OCI-LY7 (cell line): Measurements from ENCODE around the gene MAML1. TPM values are rescaled to one million over a fixed set of nuclear protein-coding genes. Genes with fewer than 3 reads are reported as not detected.
A peak's percentile ranks its signal among the peaks of the same experiment; 100 is the strongest.

Experiments
- BruUV-seq: library from RNA; stranded (reverse); fragments of 400-500 nt; replicated peaks from 2 replicates; lab custom pipeline; 2021; lab: Mats Ljungman, UMichigan
- CTCF ChIA-PET: fragments of 300-600 bp; sonication (Branson Sonifier 250); formaldehyde crosslinking; loops from one replicate; lab custom pipeline; 2022; ENCODE audit warnings: antibody characterized with exemption; ENCODE audit not compliant: unreplicated experiment; lab: Charles Lee
- POLR2A ChIA-PET: fragments of 300-600 bp; sonication (Branson Sonifier 250); formaldehyde crosslinking; loops from one replicate; lab custom pipeline; 2022; ENCODE audit warnings: antibody characterized with exemption; lab: Charles Lee
- DNase-seq: peaks from one replicate; pipeline ENCODE4 v3.0.0-alpha.2; 2015; ENCODE audit warnings: low spot score
- H2AFZ ChIP-seq: fragments of 200-600 bp; sonication (generic), shearing (Covaris generic); 2 replicates; pipeline ENCODE4 v1.6.1; 2014; ENCODE audit warnings: mild to moderate bottlenecking, antibody characterized with exemption, low read length, moderate library complexity
- H3K27ac ChIP-seq: fragments of 200-600 bp; sonication (generic); 2 replicates; pipeline ENCODE4 v1.5.1; 2014; ENCODE audit warnings: mixed run types, low read depth, mild to moderate bottlenecking, moderate library complexity, low read length, inconsistent platforms; ENCODE audit not compliant: poor library complexity, severe bottlenecking
- H3K36me3 ChIP-seq: fragments of 200-600 bp; sonication (generic); 2 replicates; pipeline ENCODE4 v1.6.1; 2014; ENCODE audit warnings: mild to moderate bottlenecking, antibody characterized with exemption, low read length, moderate library complexity, mixed read lengths; ENCODE audit not compliant: insufficient read depth
- H3K4me1 ChIP-seq: fragments of 200-600 bp; sonication (generic); 2 replicates; pipeline ENCODE4 v1.5.1; 2014; ENCODE audit warnings: mild to moderate bottlenecking, low read length; ENCODE audit not compliant: insufficient read depth, poor library complexity, severe bottlenecking
- H3K4me2 ChIP-seq: fragments of 200-600 bp; sonication (generic); 2 replicates; pipeline ENCODE4 v1.6.1; 2014; ENCODE audit warnings: mild to moderate bottlenecking, low read length
- H3K4me3 ChIP-seq: fragments of 200-600 bp; sonication (generic); 2 replicates; pipeline ENCODE4 v1.5.1; 2014; ENCODE audit warnings: mild to moderate bottlenecking, low read depth, low read length; ENCODE audit not compliant: poor library complexity, severe bottlenecking
- H3K79me2 ChIP-seq: fragments of 200-600 bp; sonication (generic); 2 replicates; pipeline ENCODE4 v1.6.1; 2016; ENCODE audit warnings: low read depth, mild to moderate bottlenecking, low read length, moderate library complexity, mixed read lengths; ENCODE audit not compliant: insufficient read depth
- H3K9me2 ChIP-seq: fragments of 200-600 bp; sonication (generic); 2 replicates; pipeline ENCODE4 v1.6.1; 2016; ENCODE audit warnings: mild to moderate bottlenecking, low read length, mixed read lengths; ENCODE audit not compliant: insufficient read depth
- H3K9me3 ChIP-seq: fragments of 200-600 bp; sonication (generic); 2 replicates; pipeline ENCODE4 v1.6.1; 2014; ENCODE audit warnings: mild to moderate bottlenecking, mixed run types, low read length, mixed read lengths
- H4K20me1 ChIP-seq: fragments of 200-600 bp; sonication (generic); 2 replicates; pipeline ENCODE4 v1.6.1; 2014; ENCODE audit warnings: mild to moderate bottlenecking, antibody characterized with exemption, low read length, moderate library complexity, mixed read lengths; ENCODE audit not compliant: insufficient read depth
- CTCF ChIP-seq: fragments of 200-600 bp; sonication (generic); conservative IDR thresholded peaks from 2 replicates; pipeline ENCODE4 v1.5.1; 2014; ENCODE audit warnings: mild to moderate bottlenecking, antibody characterized with exemption, low read length, moderate library complexity, mixed read lengths
- EZH2phosphoT487 ChIP-seq: fragments of 200-600 bp; sonication (generic); IDR thresholded peaks from 2 replicates; pipeline ENCODE4 v1.6.1; 2018; ENCODE audit warnings: low read depth, borderline replicate concordance, mild to moderate bottlenecking, mixed run types, antibody characterized with exemption, low read length, moderate library complexity, mixed read lengths
- intact Hi-C: fragments of 100-400 bp; cut with micrococcal nuclease; formaldehyde crosslinking; loops from one replicate; pipeline ENCODE4 v1.10.0; 2022; ENCODE audit not compliant: unreplicated experiment
- total RNA-seq, 2 experiments: library from RNA; depleted of rRNA in 1 of 2; stranded (reverse); fragments of >200 nt in 1 of 2; shearing (Covaris generic) in 1 of 2; gene quantifications; 2 replicates each; pipeline ENCODE4 v1.2.3, GENCODE V29; 2014 to 2022

Gene MAML1
- total RNA-seq, 2 experiments from 2014 or later = 17.0 to 27.4 TPM

DNA sequence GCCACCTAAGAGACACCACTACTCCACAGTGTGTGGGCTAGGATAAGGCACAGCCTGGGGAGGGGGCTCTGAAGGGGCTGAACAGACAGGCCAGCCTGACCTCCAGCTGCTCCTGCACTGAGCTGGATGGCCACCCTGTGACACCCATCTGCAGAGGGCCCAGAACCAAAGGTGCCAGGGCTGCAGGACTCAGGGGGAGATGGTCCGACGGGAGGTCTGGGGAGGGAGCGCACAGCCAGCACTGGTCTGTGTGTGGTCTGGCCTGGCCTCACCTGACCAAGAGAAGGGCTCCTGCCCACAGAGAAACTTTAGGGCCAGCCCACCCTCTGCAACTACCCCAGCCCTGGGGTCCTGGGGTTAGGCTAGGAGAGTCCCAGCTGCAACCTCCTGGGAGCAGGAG, 62.0 kb downstream of the MAML1 start:
- DNase-seq = no peak
- no peak for TF ChIP-seq CTCF
- TF ChIP-seq EZH2phosphoT487 = no peak
- peak overlapping the region; percentile 32 for H3K27ac ChIP-seq
- peaks cover 26% of the 10 kb centered on the region; the same call in 1 of the 2 replicates for H3K36me3 ChIP-seq
- peak overlapping the region; percentile 77 for H3K4me2 ChIP-seq
- CTCF ChIA-PET = no interaction called here
- intact Hi-C loops = no loop called here
- no peaks in the 10 kb centered on the region for H3K79me2 ChIP-seq
- peaks cover 39% of the 10 kb centered on the region for H3K4me1 ChIP-seq
- POLR2A ChIA-PET = interaction anchor here (0.6 kb wide), 1 partner anchor 104 kb away, joined by 3 read pairs; no protein-coding TSS in a partner anchor
- H4K20me1 ChIP-seq = no peaks in the 10 kb centered on the region
- H3K9me2 ChIP-seq = no peaks in the 10 kb centered on the region
- no peaks in the 10 kb centered on the region for H3K9me3 ChIP-seq
- no TSS peak for BruUV-seq
- peak overlapping the region; percentile 70 for H3K4me3 ChIP-seq
- no peak overlapping the region for H2AFZ ChIP-seq

DNA sequence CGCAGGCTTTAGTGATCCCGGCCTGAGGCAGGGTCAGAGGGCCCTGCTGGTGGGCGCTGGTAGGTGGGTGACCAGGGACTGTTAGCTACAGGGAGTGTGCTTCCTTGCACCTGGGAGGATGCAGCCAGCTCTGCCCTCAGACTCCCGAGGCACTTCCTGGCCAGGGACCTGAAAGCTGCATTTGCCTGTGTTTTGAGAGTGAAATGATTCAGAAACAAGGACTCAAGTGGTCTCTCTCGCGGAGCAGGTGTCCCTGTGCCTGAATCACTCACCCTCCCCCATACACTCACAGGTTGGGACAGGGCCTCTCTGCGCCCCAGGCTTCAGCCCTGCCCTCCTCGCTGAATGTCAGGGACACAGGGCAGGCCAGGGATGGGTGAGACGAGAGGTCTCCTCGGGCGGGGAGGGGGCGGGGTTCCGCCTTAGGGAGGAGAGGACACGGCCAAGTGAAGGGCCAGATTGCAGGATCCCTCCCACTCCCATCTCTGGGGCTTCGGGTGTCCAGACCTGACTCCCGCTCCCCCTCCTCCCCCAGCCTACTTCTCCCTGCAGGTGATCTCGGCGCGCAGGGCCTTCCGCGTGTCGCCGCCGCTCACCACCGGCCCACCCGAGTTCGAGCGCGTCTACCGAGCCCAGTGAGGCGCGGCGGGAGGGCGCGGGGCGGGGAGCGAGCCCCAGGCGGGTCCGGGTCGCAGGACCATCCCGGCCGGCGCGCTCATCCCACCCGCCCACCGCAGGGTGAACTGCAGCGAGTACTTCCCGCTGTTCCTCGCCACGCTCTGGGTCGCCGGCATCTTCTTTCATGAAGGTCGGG, 62.6 kb downstream of the MAML1 start:
- Histone ChIP-seq H3K4me2 (peak overlapping the region; percentile 77), H3K9me2 (no peaks in the 10 kb centered on the region), H3K4me1 (peaks cover 39% of the 10 kb centered on the region), H3K4me3 (peak overlapping the region; percentile 70), H2AFZ (peak overlapping the region; percentile 72), H3K36me3 (peaks cover 33% of the 10 kb centered on the region; the same call in 1 of the 2 replicates), H4K20me1 (no peaks in the 10 kb centered on the region), H3K27ac (peak overlapping the region; percentile 32), H3K79me2 (no peaks in the 10 kb centered on the region), H3K9me3 (no peaks in the 10 kb centered on the region)
- POLR2A ChIA-PET = no interaction called here
- TF ChIP-seq CTCF (no peak), EZH2phosphoT487 (no peak)
- DNase-seq = peak; percentile 68
- CTCF ChIA-PET = interaction anchor here (0.6 kb wide), 1 partner anchor 40 kb away, joined by 3 read pairs; no protein-coding TSS in a partner anchor
- no TSS peak for BruUV-seq
- intact Hi-C loops = no loop called here
